WERI-Rb-1 (cell line): ENCODE results near the gene COL4A6.

ENCODE experiments used
- DNase-seq: peaks from one replicate; pipeline ENCODE4 v3.0.0-alpha.2; 2020
- H3K27ac ChIP-seq: fragments of 250-450 bp; sonication (Bioruptor Pico); 2 replicates; pipeline ENCODE4 v1.5.1; 2020; ENCODE audit warnings: mild to moderate bottlenecking, moderate library complexity
- H3K27me3 ChIP-seq: fragments of 250-450 bp; sonication (Bioruptor Pico); 2 replicates; pipeline ENCODE4 v1.5.1; 2021; ENCODE audit warnings: mild to moderate bottlenecking, low read depth, moderate library complexity; ENCODE audit not compliant: insufficient read depth, severe bottlenecking
- H3K36me3 ChIP-seq: fragments of 250-450 bp; sonication (Bioruptor Pico); 2 replicates; pipeline ENCODE4 v1.5.1; 2020; ENCODE audit warnings: mild to moderate bottlenecking, moderate library complexity
- H3K4me3 ChIP-seq: 2 replicates; pipeline ENCODE4 v1.5.1; 2011; ENCODE audit warnings: low read depth, mild to moderate bottlenecking, control low read depth, low read length
- H3K9me3 ChIP-seq: fragments of 250-450 bp; sonication (Bioruptor Pico); 2 replicates; pipeline ENCODE4 v1.5.1; 2021; ENCODE audit warnings: mild to moderate bottlenecking, moderate library complexity; ENCODE audit not compliant: severe bottlenecking
- TF ChIP-seq, protein P1 (sequence below): IDR thresholded peaks from 2 replicates; pipeline ENCODE4 v1.5.1; 2011; ENCODE audit warnings: low read depth, mild to moderate bottlenecking, control low read depth, inconsistent platforms, low read length

The COL4A6 gene

GRCh38 chrX:108307132-108308085, 130.8 kb downstream of the COL4A6 start:
- Histone ChIP-seq H3K36me3 (no peaks in the 10 kb centered on the region), H3K4me3 (no peak overlapping the region), H3K27ac (no peak overlapping the region), H3K27me3 (peaks cover 55% of the 10 kb centered on the region), H3K9me3 (no peaks in the 10 kb centered on the region)
- TF ChIP-seq, protein P1, sequence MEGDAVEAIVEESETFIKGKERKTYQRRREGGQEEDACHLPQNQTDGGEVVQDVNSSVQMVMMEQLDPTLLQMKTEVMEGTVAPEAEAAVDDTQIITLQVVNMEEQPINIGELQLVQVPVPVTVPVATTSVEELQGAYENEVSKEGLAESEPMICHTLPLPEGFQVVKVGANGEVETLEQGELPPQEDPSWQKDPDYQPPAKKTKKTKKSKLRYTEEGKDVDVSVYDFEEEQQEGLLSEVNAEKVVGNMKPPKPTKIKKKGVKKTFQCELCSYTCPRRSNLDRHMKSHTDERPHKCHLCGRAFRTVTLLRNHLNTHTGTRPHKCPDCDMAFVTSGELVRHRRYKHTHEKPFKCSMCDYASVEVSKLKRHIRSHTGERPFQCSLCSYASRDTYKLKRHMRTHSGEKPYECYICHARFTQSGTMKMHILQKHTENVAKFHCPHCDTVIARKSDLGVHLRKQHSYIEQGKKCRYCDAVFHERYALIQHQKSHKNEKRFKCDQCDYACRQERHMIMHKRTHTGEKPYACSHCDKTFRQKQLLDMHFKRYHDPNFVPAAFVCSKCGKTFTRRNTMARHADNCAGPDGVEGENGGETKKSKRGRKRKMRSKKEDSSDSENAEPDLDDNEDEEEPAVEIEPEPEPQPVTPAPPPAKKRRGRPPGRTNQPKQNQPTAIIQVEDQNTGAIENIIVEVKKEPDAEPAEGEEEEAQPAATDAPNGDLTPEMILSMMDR, result no peak
- no peak for DNase-seq

DNA sequence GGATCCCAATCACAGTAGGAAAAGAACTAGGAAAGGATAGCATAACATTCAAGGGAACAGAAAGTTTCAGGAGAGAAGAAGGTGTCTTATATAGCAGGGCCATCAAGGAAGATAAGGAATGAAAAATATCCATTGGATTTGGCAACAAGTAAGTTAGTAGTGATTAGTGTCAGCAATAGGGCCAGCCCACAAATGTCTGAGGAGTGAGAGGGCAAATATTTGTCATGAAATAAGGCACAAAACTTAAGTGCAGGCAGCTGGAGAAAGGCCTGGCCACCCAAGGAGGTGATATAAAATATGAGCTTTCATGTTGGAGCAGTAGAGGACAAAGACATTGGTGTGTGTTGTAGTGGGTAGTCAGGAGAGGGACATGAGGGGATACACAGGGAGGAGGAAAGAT, 132.1 kb downstream of the COL4A6 start:
- Histone ChIP-seq H3K36me3 (no peaks in the 10 kb centered on the region), H3K9me3 (no peaks in the 10 kb centered on the region), H3K4me3 (no peak overlapping the region), H3K27me3 (peaks cover 58% of the 10 kb centered on the region), H3K27ac (no peak overlapping the region)
- no peak for DNase-seq
- TF ChIP-seq, protein P1, result no peak

GRCh38 chrX:108304757-108305156, 133.5 kb downstream of the COL4A6 start:
- H3K9me3 ChIP-seq, result no peaks in the 10 kb centered on the region
- H3K36me3 ChIP-seq, result no peaks in the 10 kb centered on the region
- peaks cover 60% of the 10 kb centered on the region for H3K27me3 ChIP-seq
- TF ChIP-seq, protein P1, result no peak
- no peak overlapping the region for H3K4me3 ChIP-seq
- no peak for DNase-seq
- no peak overlapping the region for H3K27ac ChIP-seq

GRCh38 chrX:108304210-108304609, 134.0 kb downstream of the COL4A6 start:
- TF ChIP-seq, protein P1, result peak; percentile 22; the same call in 1 of the 2 replicates
- peaks cover 65% of the 10 kb centered on the region for H3K27me3 ChIP-seq
- no peaks in the 10 kb centered on the region for H3K9me3 ChIP-seq
- no peak overlapping the region for H3K4me3 ChIP-seq
- no peak for DNase-seq
- no peaks in the 10 kb centered on the region for H3K36me3 ChIP-seq
- H3K27ac ChIP-seq, result no peak overlapping the region

DNA sequence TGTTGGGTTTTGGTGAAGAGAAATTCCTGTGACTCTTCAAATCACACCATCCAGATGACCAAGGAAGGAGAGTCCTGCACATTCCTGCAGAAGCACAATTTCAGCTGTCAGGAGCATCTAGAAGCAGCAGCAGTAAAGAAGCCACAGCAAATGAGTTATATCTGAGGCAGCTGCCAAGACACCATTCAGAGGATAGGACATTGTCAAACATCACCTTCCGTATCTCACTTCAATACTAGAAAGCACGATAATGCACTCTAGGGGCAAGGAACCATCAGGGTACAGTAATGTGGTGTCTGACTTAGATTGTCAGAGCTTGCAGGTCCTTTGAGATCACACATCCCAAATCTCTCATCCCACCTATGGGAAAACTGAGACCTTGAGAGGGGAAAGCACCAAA, 134.5 kb downstream of the COL4A6 start:
- no peak for DNase-seq
- TF ChIP-seq, protein P1, result no peak
- Histone ChIP-seq H3K36me3 (no peaks in the 10 kb centered on the region), H3K4me3 (no peak overlapping the region), H3K27ac (no peak overlapping the region), H3K27me3 (peaks cover 70% of the 10 kb centered on the region), H3K9me3 (no peaks in the 10 kb centered on the region)
